Panc1 (cell line): Measurements from ENCODE around the gene PTPRJ. TPM values are rescaled to one million over a fixed set of nuclear protein-coding genes. Genes with fewer than 3 reads are reported as not detected.

Experiments used
- ATAC-seq: fragments of 200-7000 bp; cut with Tn5 transposase; 2 replicates; pipeline ENCODE4 v1.9.1; 2020; ENCODE audit warnings: mild to moderate bottlenecking, moderate library complexity
- BruUV-seq: library from RNA; stranded (reverse); fragments of 400-500 nt; replicated peaks from 2 replicates; lab custom pipeline; 2021; lab: Mats Ljungman, UMichigan
- CTCF ChIA-PET: fragments of 300-600 bp; sonication (Branson Sonifier 250); formaldehyde crosslinking; loops from one replicate; lab custom pipeline; 2022; ENCODE audit warnings: antibody characterized with exemption; lab: Charles Lee
- POLR2A ChIA-PET: fragments of 300-600 bp; sonication (Branson Sonifier 250); formaldehyde crosslinking; loops from one replicate; lab custom pipeline; 2022; ENCODE audit warnings: antibody characterized with exemption; lab: Charles Lee
- DNase-seq: peaks from one replicate; pipeline ENCODE4 v3.0.0-alpha.2; 2010; ENCODE audit warnings: low read depth, low spot score
- H3K27ac ChIP-seq: 2 replicates; pipeline ENCODE4 v1.5.1; 2011; ENCODE audit warnings: mild to moderate bottlenecking, low read length, inconsistent platforms
- H3K27me3 ChIP-seq: fragments of 200-500 bp; sonication (Bioruptor generic); 2 replicates; pipeline ENCODE4 v1.6.0; 2014; ENCODE audit warnings: low read length, inconsistent platforms; ENCODE audit not compliant: control insufficient read depth, insufficient read depth
- H3K36me3 ChIP-seq: fragments of 200-500 bp; sonication (Bioruptor generic); 2 replicates; pipeline ENCODE4 v1.5.1; 2014; ENCODE audit warnings: inconsistent platforms, mild to moderate bottlenecking, low read length, moderate library complexity; ENCODE audit not compliant: control insufficient read depth, insufficient read depth
- H3K4me1 ChIP-seq: 2 replicates; pipeline ENCODE4 v1.5.1; 2011; ENCODE audit warnings: inconsistent platforms, mild to moderate bottlenecking, low read length, moderate library complexity; ENCODE audit not compliant: control insufficient read depth, insufficient read depth
- H3K4me3 ChIP-seq, 2 experiments: 2 replicates each; pipeline ENCODE4 v1.5.1; 2011 to 2012; ENCODE audit warnings: low read depth in 2 of 2, low read length in 2 of 2, mild to moderate bottlenecking in 2 of 2, inconsistent platforms in 1 of 2, moderate library complexity in 1 of 2
- H3K9me3 ChIP-seq: fragments of 200-500 bp; sonication (Bioruptor generic); 2 replicates; pipeline ENCODE4 v1.5.1; 2014; ENCODE audit warnings: low read depth, mild to moderate bottlenecking, inconsistent platforms, low read length, moderate library complexity; ENCODE audit not compliant: control insufficient read depth, insufficient read depth
- CTCF ChIP-seq: fragments of 450-650 bp; IDR thresholded peaks from 2 replicates; pipeline ENCODE4 v1.5.1; 2017; ENCODE audit warnings: mild to moderate bottlenecking
- POLR2AphosphoS5 ChIP-seq: IDR thresholded peaks from 2 replicates; pipeline ENCODE4 v1.6.1; 2012; ENCODE audit warnings: mild to moderate bottlenecking, low read depth, low read length, moderate library complexity
- REST ChIP-seq, 2 experiments: IDR thresholded peaks; 2 replicates each; pipeline ENCODE4 v1.6.1; 2011 to 2012; ENCODE audit warnings: low read depth in 2 of 2, control low read depth in 1 of 2, low read length in 1 of 2, mild to moderate bottlenecking in 1 of 2, moderate library complexity in 1 of 2; ENCODE audit not compliant: insufficient read depth in 1 of 2
- SIN3A ChIP-seq: IDR thresholded peaks from 2 replicates; pipeline ENCODE4 v1.6.1; 2012; ENCODE audit warnings: low read depth, mild to moderate bottlenecking, low read length, moderate library complexity, borderline replicate concordance; ENCODE audit not compliant: insufficient read depth
- TCF7L2 ChIP-seq: IDR thresholded peaks from 2 replicates; pipeline ENCODE4 v1.6.1; 2011; ENCODE audit warnings: mild to moderate bottlenecking, low read depth, low read length, inconsistent platforms
- in situ Hi-C: cut with HindIII; loops from 2 replicates; pipeline ENCODE4 v1.10.0; 2016; ENCODE audit warnings: low sequenced_read_pairs, low pct_unique_long_range_greater_than_20kb
- intact Hi-C: fragments of 100-400 bp; cut with micrococcal nuclease; formaldehyde crosslinking; loops from one replicate; pipeline ENCODE4 v1.10.0; 2022; ENCODE audit not compliant: unreplicated experiment
- total RNA-seq: library from RNA; stranded (reverse); gene quantifications from one replicate; pipeline ENCODE4 v1.2.1, GENCODE V29; 2021; ENCODE audit not compliant: unreplicated experiment

The PTPRJ gene
- total RNA-seq, 1 experiment from 2014 or later, result 73.6 TPM

- POLR2A ChIA-PET, result no interaction called here
- Histone ChIP-seq H3K27ac (no peak overlapping the region), H3K4me1 (no peaks in the 10 kb centered on the region), H3K4me3 (no peak overlapping the region), H3K27me3 (no peaks in the 10 kb centered on the region), H3K36me3 (peaks cover 8% of the 10 kb centered on the region), H3K9me3 (no peaks in the 10 kb centered on the region)
- BruUV-seq, result no TSS peak
- DNase-seq (no peak), ATAC-seq (no peak)
- TF ChIP-seq REST (IDR thresholded peaks at IDR 0.05; ENCODE audit: insufficient read depth in 1 of 2, low read depth in 2 of 2, low read length in 1 of 2) (no peak), CTCF (no peak), SIN3A (no peak), TCF7L2 (no peak), POLR2AphosphoS5 (no peak)
- CTCF ChIA-PET, result no interaction called here
- intact Hi-C loops, result no loop called here
- in situ Hi-C loops, result no loop called here
These were observed 188.5 kb downstream of the PTPRJ start for GRCh38 chr11:48168815-48169214.

- Histone ChIP-seq H3K27me3 (no peaks in the 10 kb centered on the region), H3K9me3 (no peaks in the 10 kb centered on the region), H3K4me3 (no peak overlapping the region), H3K27ac (no peak overlapping the region), H3K36me3 (peaks cover 4% of the 10 kb centered on the region), H3K4me1 (no peaks in the 10 kb centered on the region)
- in situ Hi-C loops (no loop called here), intact Hi-C loops (no loop called here)
- no peak for TF ChIP-seq TCF7L2
- TF ChIP-seq CTCF, result no peak
- no peak for TF ChIP-seq POLR2AphosphoS5
- TF ChIP-seq REST (IDR thresholded peaks at IDR 0.05; ENCODE audit: insufficient read depth in 1 of 2, low read depth in 2 of 2, low read length in 1 of 2), result no peak
- TF ChIP-seq SIN3A, result no peak
- BruUV-seq, result no TSS peak
- ATAC-seq, result no peak
- CTCF ChIA-PET, result no interaction called here
- DNase-seq, result no peak
- POLR2A ChIA-PET, result no interaction called here
These were observed 188.9 kb downstream of the PTPRJ start for GRCh38 chr11:48169259-48169658.
